K562 (cell line): ENCODE results near the gene CSMD2. TPM values are rescaled to one million over a fixed set of nuclear protein-coding genes. Genes with fewer than 3 reads are reported as not detected.

Experiments used
- ATAC-seq: fragments of 200-7000 bp; cut with Tn5 transposase; 3 replicates; pipeline ENCODE4 v1.9.1; 2020; ENCODE audit warnings: moderate library complexity
- BruUV-seq: library from RNA; stranded (reverse); fragments of 400-500 nt; replicated peaks from 2 replicates; lab custom pipeline; 2021; lab: Mats Ljungman, UMichigan
- CTCF ChIA-PET: fragments of 300-600 bp; formaldehyde crosslinking; extraction: SDS; loops from one replicate; lab custom pipeline; 2021; ENCODE audit warnings: low intra/inter-chr PET ratio; lab: Yijun Ruan, JAX
- POLR2A ChIA-PET: fragments of 300-600, 350-650 bp; sonication (Branson Sonifier 250); formaldehyde crosslinking; extraction: SDS; loops from one replicate; lab custom pipeline; 2021; ENCODE audit warnings: antibody characterized with exemption, inconsistent platforms; lab: Yijun Ruan, JAX
- DNase-seq, 4 experiments: peaks; one replicate each; pipeline versions ENCODE4 v3.0.0 to v3.0.0-alpha.2; 2011 to 2018; ENCODE audit warnings: low spot score in 3 of 4, mixed read lengths in 3 of 4; ENCODE audit errors: extremely low read depth in 1 of 4
- FAIRE-seq: peaks from 2 replicates; lab custom pipeline; 2011; peaks lifted over from hg19 to GRCh38; lab: Jason Lieb, UNC
- H2AFZ ChIP-seq: 2 replicates; pipeline ENCODE4 v1.6.0; 2011; ENCODE audit warnings: low read depth, low read length, control low read depth, inconsistent platforms
- H3K27ac ChIP-seq: fragments of 200-600 bp; 3 replicates; pipeline ENCODE4 v1.8.0; 2011; ENCODE audit warnings: low read depth, mild to moderate bottlenecking, control low read depth, inconsistent platforms, low read length, moderate library complexity, mixed read lengths; ENCODE audit errors: extremely low read depth
- H3K27me3 ChIP-seq, 2 experiments: fragments of 300-600 bp in 1 of 2; 2 replicates in 1 of 2; 3 replicates in 1 of 2; pipeline versions ENCODE4 v1.6.0 to v1.8.0; 2011; ENCODE audit warnings: inconsistent platforms in 2 of 2, low read length in 2 of 2, mild to moderate bottlenecking in 1 of 2, mixed read lengths in 1 of 2, moderate library complexity in 1 of 2; ENCODE audit not compliant: control insufficient read depth in 2 of 2, insufficient read depth in 2 of 2
- H3K36me3 ChIP-seq: fragments of 300-600 bp; 3 replicates; pipeline ENCODE4 v1.8.0; 2011; ENCODE audit warnings: mild to moderate bottlenecking, low read length, inconsistent platforms; ENCODE audit not compliant: control insufficient read depth, insufficient read depth
- H3K4me1 ChIP-seq, 2 experiments: fragments of 200-600 bp in 1 of 2; replicated peaks in 1 of 2; 2 replicates in 1 of 2; 3 replicates in 1 of 2; pipeline versions ENCODE4 v1.5.1 to v1.8.0; 2011; ENCODE audit warnings: inconsistent platforms in 2 of 2, low read length in 2 of 2, mild to moderate bottlenecking in 1 of 2, mixed read lengths in 1 of 2, moderate library complexity in 1 of 2; ENCODE audit not compliant: control insufficient read depth in 2 of 2, insufficient read depth in 2 of 2
- H3K4me2 ChIP-seq: 2 replicates; pipeline ENCODE4 v1.6.1; 2011; ENCODE audit warnings: low read length, control low read depth, inconsistent platforms, mixed read lengths; ENCODE audit not compliant: insufficient read depth
- H3K4me3 ChIP-seq: fragments of 200-600 bp; sonication (generic), shearing (Covaris generic); 2 replicates; pipeline ENCODE4 v1.5.1; 2016; ENCODE audit warnings: control low read depth, inconsistent platforms
- H3K79me2 ChIP-seq: fragments of 200-600 bp; 3 replicates; pipeline ENCODE4 v1.8.0; 2011; ENCODE audit warnings: low read length, inconsistent platforms; ENCODE audit not compliant: control insufficient read depth, insufficient read depth
- H3K9ac ChIP-seq, 2 experiments: 2 replicates each; pipeline versions ENCODE4 v1.6.0 to v1.6.1; 2011; ENCODE audit warnings: low read depth in 2 of 2, low read length in 2 of 2, control low read depth in 1 of 2, inconsistent platforms in 1 of 2, mild to moderate bottlenecking in 1 of 2, mixed read lengths in 1 of 2; ENCODE audit not compliant: insufficient read depth in 1 of 2
- H3K9me1 ChIP-seq: one replicate; pipeline ENCODE4 v1.6.0; 2011; ENCODE audit warnings: inconsistent platforms, mild to moderate bottlenecking, low read length, moderate library complexity; ENCODE audit not compliant: control insufficient read depth, insufficient read depth
- H3K9me3 ChIP-seq: replicated peaks from 2 replicates; pipeline ENCODE4 v1.5.1; 2011; ENCODE audit warnings: low read depth, low read length, inconsistent platforms; ENCODE audit not compliant: control insufficient read depth, insufficient read depth
- H4K20me1 ChIP-seq: replicated peaks from 2 replicates; pipeline ENCODE4 v1.6.1; 2011; ENCODE audit warnings: low read length, inconsistent platforms, mixed read lengths; ENCODE audit not compliant: control insufficient read depth, insufficient read depth
- ESRRB ChIP-seq: fragments of 250-450 bp; sonication (Bioruptor Pico); IDR thresholded peaks from 2 replicates; pipeline ENCODE4 v1.5.0; 2020; ENCODE audit warnings: mild to moderate bottlenecking, moderate library complexity, borderline replicate concordance
- EZH2 ChIP-seq: IDR thresholded peaks from 2 replicates; pipeline ENCODE4 v1.6.1; 2012; ENCODE audit warnings: low read depth, mild to moderate bottlenecking, inconsistent platforms, low read length, borderline replicate concordance
- HLTF ChIP-seq: fragments of 450-650 bp; IDR thresholded peaks from 2 replicates; pipeline ENCODE4 v1.6.1; 2016
- MAZ ChIP-seq, 2 experiments: fragments of 450-650 bp in 1 of 2; sonication (generic) in 1 of 2; formaldehyde crosslinking; IDR thresholded peaks in 1 of 2; conservative IDR thresholded peaks in 1 of 2; 2 replicates each; pipeline versions ENCODE4 v1.4.0 to v1.5.0; 2020; ENCODE audit warnings: mild to moderate bottlenecking in 1 of 2, missing genetic modification reagents in 1 of 2
- MBD2 ChIP-seq: sonication (generic); IDR thresholded peaks from 2 replicates; pipeline ENCODE4 v1.6.1; 2016; ENCODE audit warnings: low read depth, borderline replicate concordance
- PCBP2 ChIP-seq: fragments of 200-400 bp; formaldehyde crosslinking; IDR thresholded peaks from 2 replicates; pipeline ENCODE4 v1.6.1; 2018; ENCODE audit warnings: low read length, low read depth, mild to moderate bottlenecking, moderate library complexity; ENCODE audit not compliant: poor library complexity, severe bottlenecking
- PRDM10 ChIP-seq: fragments of 450-650 bp; IDR thresholded peaks from 2 replicates; pipeline ENCODE4 v1.6.1; 2018; ENCODE audit not compliant: partially characterized antibody
- RUNX1 ChIP-seq: sonication (generic); IDR thresholded peaks from 2 replicates; pipeline ENCODE4 v1.6.1; 2016; ENCODE audit warnings: antibody characterized with exemption, low read depth
- SMARCC2 ChIP-seq: fragments of 450-650 bp; IDR thresholded peaks from 2 replicates; pipeline ENCODE4 v1.6.1; 2017; ENCODE audit warnings: antibody characterized with exemption, moderate library complexity, mild to moderate bottlenecking, low read depth
- ZBTB49 ChIP-seq: sonication (generic); formaldehyde crosslinking; IDR thresholded peaks from 2 replicates; pipeline ENCODE4 v1.8.0; 2022; ENCODE audit warnings: missing genetic modification reagents, mild to moderate bottlenecking, borderline replicate concordance
- ZBTB5 ChIP-seq: fragments of 450-650 bp; IDR thresholded peaks from 2 replicates; pipeline ENCODE4 v1.6.1; 2017; ENCODE audit warnings: antibody characterized with exemption
- ZC3H4 ChIP-seq: sonication (generic); formaldehyde crosslinking; IDR thresholded peaks from 2 replicates; pipeline ENCODE4 v1.9.0; 2021; ENCODE audit warnings: missing genetic modification reagents, borderline replicate concordance
- WGBS: fragments of 100-300 bp; shearing (Covaris generic); methylation state at CpG from one replicate; pipeline ENCODE4 v1.1.6; 2016; ENCODE audit warnings: low coverage, mixed read lengths; ENCODE audit not compliant: insufficient coverage; ENCODE audit errors: missing lambda C conversion rate; 5-methylcytosine and 5-hydroxymethylcytosine counted together
- in situ Hi-C: fragments of 300-500 bp; cut with MboI; formaldehyde crosslinking; loops from 4 replicates; pipeline ENCODE4 v1.15.0; 2018; ENCODE audit warnings: inconsistent platforms, mixed read lengths
- intact Hi-C: fragments of 100-400 bp; cut with micrococcal nuclease; formaldehyde crosslinking; loops from 2 replicates; pipeline ENCODE4 v1.14.2; 2022
- polyA plus RNA-seq, 8 experiments: library from polyadenylated mRNA; depleted of rRNA in 4 of 8; stranded (reverse) in 5 of 8; unstranded in 3 of 8; fragments of >200 nt; fragmentation: Nextera tagmentation in 2 of 8; fragmentation: Illumina TruSeq in 1 of 8; extraction: Ambion mirVana in 2 of 8; extraction: Trizol in 1 of 8; gene quantifications; 2 replicates each; pipeline versions ENCODE4 v1.2.1 to v1.2.3, GENCODE V29; 2011 to 2014; ENCODE audit warnings: inconsistent platforms in 1 of 8, missing spikeins in 1 of 8
- total RNA-seq, 7 experiments: library from RNA; depleted of rRNA in 6 of 7; stranded (reverse); fragments of >200 nt in 6 of 7; fragmentation: Illumina TruSeq in 2 of 7; extraction: Trizol in 2 of 7; gene quantifications; 2 replicates each; pipeline versions ENCODE4 v1.2.1 to v1.2.3, GENCODE V29; 2011 to 2021; ENCODE audit warnings: low replicate concordance in 1 of 7

CSMD2 gene
- total and polyA plus RNA-seq, 9 of the 15 experiments (the other 6 are each of a cell fraction or from before 2014, with no cell fraction given), result not detected

- no peak for FAIRE-seq
- ChIA-PET CTCF (no interaction called here), POLR2A (interaction anchor here (0.8 kb wide), 1 partner anchor 8 kb away, joined by 3 read pairs; no protein-coding TSS in a partner anchor)
- Histone ChIP-seq H2AFZ (no peak overlapping the region), H3K9ac (no peak overlapping the region), H3K9me1 (no peaks in the 10 kb centered on the region), H3K27me3 (peaks cover 2 to 6% of the 10 kb centered on the region in 2 experiments; a peak in 2 of 5 replicates), H3K27ac (no peak overlapping the region), H3K4me2 (no peak overlapping the region), H4K20me1 (no peaks in the 10 kb centered on the region), H3K4me1 (no peaks in the 10 kb centered on the region), H3K9me3 (no peaks in the 10 kb centered on the region), H3K36me3 (no peaks in the 10 kb centered on the region), H3K4me3 (no peak overlapping the region), H3K79me2 (no peaks in the 10 kb centered on the region)
- ATAC-seq, result no peak
- 1% methylated on average over 7 of the region's 7 CpGs for WGBS
- no peak for DNase-seq
- BruUV-seq, result no TSS peak
- in situ Hi-C loops, result no loop called here
- intact Hi-C loops, result no loop called here
- no peak for TF ChIP-seq PRDM10
- no peak for TF ChIP-seq PCBP2
- TF ChIP-seq MBD2, result no peak
- no peak for TF ChIP-seq RUNX1
- no peak for TF ChIP-seq ZBTB49 (CRISPR knock-in tag)
- TF ChIP-seq EZH2, result no peak
- no peak for TF ChIP-seq HLTF
- no peak for TF ChIP-seq ZC3H4
- TF ChIP-seq MAZ (CRISPR knock-in tag; conservative IDR thresholded peaks at IDR 0.05 in 1 of 2, IDR thresholded peaks at IDR 0.05 in 1 of 2), result no peak
- no peak for TF ChIP-seq SMARCC2
- no peak for TF ChIP-seq ZBTB5
- TF ChIP-seq ESRRB (CRISPR knock-in tag), result no peak
These were observed 472.5 kb downstream of the CSMD2 start for GRCh38 chr1:33692206-33693188.
